HepG2 (cell line): ENCODE data around the gene PTPN2. TPM values are rescaled to one million over a fixed set of nuclear protein-coding genes. Genes with fewer than 3 reads are reported as not detected.

ENCODE experiments used
- ATAC-seq: fragments of 200-7000 bp; cut with Tn5 transposase; 3 replicates; pipeline ENCODE4 v1.9.1; 2020; ENCODE audit warnings: mild to moderate bottlenecking, moderate library complexity
- BruUV-seq: library from RNA; stranded (reverse); fragments of 400-500 nt; replicated peaks from 2 replicates; lab custom pipeline; 2021; lab: Mats Ljungman, UMichigan
- CTCF ChIA-PET: fragments of 300-600 bp; formaldehyde crosslinking; extraction: SDS; loops from one replicate; lab custom pipeline; 2021; ENCODE audit warnings: low total read pairs, inconsistent platforms, low intra/inter-chr PET ratio; lab: Yijun Ruan, JAX
- POLR2A ChIA-PET: fragments of 350-600 bp; sonication (Branson Sonifier 250); formaldehyde crosslinking; loops from one replicate; lab custom pipeline; 2020; ENCODE audit warnings: antibody characterized with exemption, inconsistent platforms; lab: Yijun Ruan, JAX
- DNase-seq: peaks from one replicate; pipeline ENCODE4 v3.0.0-alpha.2; 2015; ENCODE audit warnings: low spot score
- FAIRE-seq: peaks from 3 replicates; lab custom pipeline; 2011; peaks lifted over from hg19 to GRCh38; lab: Jason Lieb, UNC
- H2AFZ ChIP-seq: one replicate; pipeline ENCODE4 v1.6.1; 2011; ENCODE audit warnings: low read length, inconsistent platforms
- H3K27ac ChIP-seq: fragments of 300-600 bp; 3 replicates; pipeline ENCODE4 v1.8.0; 2011; ENCODE audit warnings: mixed run types, mild to moderate bottlenecking, mixed read lengths, low read length, inconsistent platforms; ENCODE audit not compliant: insufficient read depth; ENCODE audit errors: extremely low read length
- H3K27me3 ChIP-seq, 2 experiments: fragments of 200-600 bp in 1 of 2; 2 replicates in 1 of 2; 3 replicates in 1 of 2; pipeline versions ENCODE4 v1.6.0 to v1.8.0; 2011; ENCODE audit warnings: low read length in 2 of 2, mild to moderate bottlenecking in 2 of 2, moderate library complexity in 2 of 2, inconsistent platforms in 1 of 2; ENCODE audit not compliant: insufficient read depth in 2 of 2, control insufficient read depth in 1 of 2
- H3K36me3 ChIP-seq, 2 experiments: fragments of 200-600 bp in 1 of 2; replicated peaks in 1 of 2; 2 replicates in 1 of 2; 3 replicates in 1 of 2; pipeline versions ENCODE4 v1.5.1 to v1.8.0; 2011; ENCODE audit warnings: low read length in 2 of 2, inconsistent platforms in 1 of 2; ENCODE audit not compliant: insufficient read depth in 2 of 2, control insufficient read depth in 1 of 2
- H3K4me1 ChIP-seq: 2 replicates; pipeline ENCODE4 v1.5.1; 2012; ENCODE audit warnings: low read length, inconsistent platforms; ENCODE audit not compliant: insufficient read depth
- H3K4me2 ChIP-seq: 2 replicates; pipeline ENCODE4 v1.6.0; 2011; ENCODE audit warnings: low read depth, low read length, inconsistent platforms
- H3K4me3 ChIP-seq, 3 experiments: fragments of 200-600 bp in 1 of 3; sonication (generic), shearing (Covaris generic) in 1 of 3; replicated peaks in 1 of 3; 2 replicates each; pipeline ENCODE4 v1.5.1; 2011 to 2016; ENCODE audit warnings: low read length in 3 of 3, inconsistent platforms in 2 of 3, low read depth in 2 of 3, mild to moderate bottlenecking in 2 of 3, control low read depth in 1 of 3, mixed read lengths in 1 of 3; ENCODE audit not compliant: insufficient read depth in 1 of 3
- H3K79me2 ChIP-seq: one replicate; pipeline ENCODE4 v1.6.1; 2011; ENCODE audit warnings: low read length, inconsistent platforms; ENCODE audit not compliant: insufficient read depth
- H3K9ac ChIP-seq: 2 replicates; pipeline ENCODE4 v1.6.0; 2011; ENCODE audit warnings: mild to moderate bottlenecking, low read depth, low read length, inconsistent platforms; ENCODE audit not compliant: insufficient read depth
- H3K9me3 ChIP-seq: 2 replicates; pipeline ENCODE4 v1.5.1; 2012; ENCODE audit warnings: mild to moderate bottlenecking, low read length
- H4K20me1 ChIP-seq: 2 replicates; pipeline ENCODE4 v1.6.0; 2011; ENCODE audit warnings: inconsistent platforms, mild to moderate bottlenecking, low read length, moderate library complexity; ENCODE audit not compliant: insufficient read depth
- AHDC1 ChIP-seq: sonication (generic); formaldehyde crosslinking; IDR thresholded peaks from 2 replicates; pipeline ENCODE4 v1.5.1; 2020; ENCODE audit warnings: mild to moderate bottlenecking, missing genetic modification reagents, borderline replicate concordance
- ARNT ChIP-seq: fragments of 450-650 bp; IDR thresholded peaks from 2 replicates; pipeline ENCODE4 v1.6.1; 2017
- ATF4 ChIP-seq, 2 experiments: fragments of 450-650 bp in 1 of 2; sonication (generic) in 1 of 2; formaldehyde crosslinking; IDR thresholded peaks; 2 replicates each; pipeline versions ENCODE4 v1.5.0 to v1.8.0; 2020 to 2022; ENCODE audit warnings: mild to moderate bottlenecking in 1 of 2, missing genetic modification reagents in 1 of 2
- CREBL2 ChIP-seq: sonication (generic); formaldehyde crosslinking; IDR thresholded peaks from 2 replicates; pipeline ENCODE4 v1.8.1; 2023; ENCODE audit warnings: missing genetic modification reagents, mild to moderate bottlenecking, borderline replicate concordance
- FIP1L1 ChIP-seq: fragments of 200-400 bp; formaldehyde crosslinking; IDR thresholded peaks from 2 replicates; pipeline ENCODE4 v1.6.1; 2018; ENCODE audit warnings: low read depth, mild to moderate bottlenecking, low read length, moderate library complexity, borderline replicate concordance; ENCODE audit not compliant: insufficient read depth
- HNRNPH1 ChIP-seq: fragments of 200-400 bp; formaldehyde crosslinking; optimal IDR thresholded peaks from 2 replicates; pipeline ENCODE3; 2017; ENCODE audit warnings: mild to moderate bottlenecking, low read depth, low read length
- HNRNPL ChIP-seq: fragments of 200-400 bp; formaldehyde crosslinking; IDR thresholded peaks from 2 replicates; pipeline ENCODE4 v1.6.1; 2017; ENCODE audit warnings: mild to moderate bottlenecking, low read depth, low read length
- NCOA2 ChIP-seq: sonication (generic); formaldehyde crosslinking; IDR thresholded peaks from 2 replicates; pipeline ENCODE4 v1.8.0; 2022; ENCODE audit warnings: inconsistent platforms
- SMAD3 ChIP-seq: sonication (generic); formaldehyde crosslinking; IDR thresholded peaks from 2 replicates; pipeline ENCODE4 v1.4.0; 2020; ENCODE audit warnings: missing genetic modification reagents
- YEATS2 ChIP-seq: sonication (generic); formaldehyde crosslinking; IDR thresholded peaks from 2 replicates; pipeline ENCODE4 v1.4.0; 2020; ENCODE audit warnings: missing genetic modification reagents, borderline replicate concordance
- ZFP36 ChIP-seq: fragments of 150-350 bp; IDR thresholded peaks from 2 replicates; pipeline ENCODE4 v1.6.1; 2018; ENCODE audit warnings: borderline replicate concordance, low read length, low read depth; ENCODE audit not compliant: partially characterized antibody
- ZNF543 ChIP-seq: sonication (generic); formaldehyde crosslinking; IDR thresholded peaks from 2 replicates; pipeline ENCODE4 v1.4.0; 2020; ENCODE audit warnings: mild to moderate bottlenecking, missing genetic modification reagents
- ZNF572 ChIP-seq: sonication (generic); formaldehyde crosslinking; IDR thresholded peaks from 2 replicates; pipeline ENCODE4 v1.5.1; 2020; ENCODE audit warnings: mild to moderate bottlenecking, missing genetic modification reagents
- ZNF614 ChIP-seq: IDR thresholded peaks from 2 replicates; pipeline ENCODE4 v1.6.1; 2018; ENCODE audit warnings: missing biosample characterization, missing genetic modification reagents, inconsistent platforms, borderline replicate concordance
- WGBS: methylation state at CpG from one replicate; pipeline ENCODE4 v1.1.6; 2017; ENCODE audit warnings: low lambda C conversion rate; 5-methylcytosine and 5-hydroxymethylcytosine counted together
- in situ Hi-C: cut with HindIII; loops from 2 replicates; pipeline ENCODE4 v1.10.0; 2017; ENCODE audit warnings: low pct_unique_long_range_greater_than_20kb; ENCODE audit not compliant: extremely low pct_ligation_motif_present
- intact Hi-C: fragments of 100-400 bp; cut with micrococcal nuclease; formaldehyde crosslinking; loops from one replicate; pipeline ENCODE4 v1.10.0; 2022; ENCODE audit not compliant: unreplicated experiment
- polyA plus RNA-seq, 8 experiments: library from polyadenylated mRNA; depleted of rRNA in 3 of 8; stranded (reverse) in 7 of 8; unstranded in 1 of 8; fragments of >200 nt; fragmentation: Illumina TruSeq in 4 of 8; extraction: Trizol in 4 of 8; gene quantifications; 2 replicates each; pipeline versions ENCODE4 v1.2.1 to v1.2.3, GENCODE V29; 2011 to 2016; ENCODE audit warnings: low read depth in 4 of 8, missing spikeins in 1 of 8, mixed read lengths in 1 of 8; ENCODE audit not compliant: insufficient read depth in 1 of 8
- total RNA-seq, 5 experiments: library from RNA; depleted of rRNA; stranded (reverse); fragments of >200 nt; fragmentation: Illumina TruSeq; extraction: Trizol; gene quantifications; 2 replicates each; pipeline ENCODE4 v1.2.3, GENCODE V29; 2016; ENCODE audit warnings: low read depth in 1 of 5

Gene PTPN2
- total and polyA plus RNA-seq, 2 of the 13 experiments (the other 11 are each of a cell fraction or from before 2014, with no cell fraction given) = 24.9 to 41.5 TPM

- no TSS peak for BruUV-seq
- Histone ChIP-seq H3K79me2 (peaks cover 29% of the 10 kb centered on the region), H3K4me2 (no peak overlapping the region), H3K9ac (no peak overlapping the region), H3K36me3 (peaks cover 11 to 27% of the 10 kb centered on the region in 2 experiments; a peak in 3 of 5 replicates), H3K27ac (no peak overlapping the region), H4K20me1 (no peaks in the 10 kb centered on the region), H3K4me3 (no peak overlapping the region), H3K9me3 (no peaks in the 10 kb centered on the region), H2AFZ (no peak overlapping the region), H3K27me3 (no peaks in the 10 kb centered on the region), H3K4me1 (peaks cover 15% of the 10 kb centered on the region)
- ChIA-PET CTCF (no interaction called here), POLR2A (interaction anchor here (1.1 kb wide), 1 partner anchor 31 kb away, joined by 3 read pairs; no protein-coding TSS in a partner anchor)
- DNase-seq = no peak
- no peak for ATAC-seq
- intact Hi-C loops (no loop called here), in situ Hi-C loops (no loop called here)
- 96% methylated on average over 7 of the region's 7 CpGs for WGBS
- no peak for FAIRE-seq
- TF ChIP-seq YEATS2 (CRISPR knock-in tag) (no peak), AHDC1 (CRISPR knock-in tag) (no peak), NCOA2 (CRISPR knock-in tag) (no peak), ZNF543 (CRISPR knock-in tag) (no peak), SMAD3 (no peak), ZNF614 (CRISPR knock-in tag) (no peak), ARNT (no peak), CREBL2 (CRISPR knock-in tag) (no peak), ZNF572 (CRISPR knock-in tag) (no peak), FIP1L1 (no peak), HNRNPL (no peak), ZFP36 (no peak), HNRNPH1 (no peak), ATF4 (CRISPR knock-in tag; IDR thresholded peaks at IDR 0.05) (no peak)
Observed at GRCh38 chr18:12852566-12853315, 31.3 kb downstream of the PTPN2 start.
